ENCODE measurements around the gene ATP8B2. TPM values are rescaled to one million over a fixed set of nuclear protein-coding genes. Genes with fewer than 3 reads are reported as not detected.
"Not testable (repeated sequence)": the region's sequence is repeated elsewhere in the genome, so short reads cannot be mapped to it uniquely, and the experiment has no call there.

ATP8B2 gene
- total RNA-seq, 1 experiment from 2014 or later, result 22.1 TPM

- H3K27me3 ChIP-seq (ENCODE audit: insufficient read depth, low read length), result no peaks in the 10 kb centered on the region
- ChIA-PET POLR2A (no interaction called here), RAD21 (ENCODE audit: low non-redundant PET in 1 of 2, low total read pairs in 2 of 2, uncharacterized antibody in 2 of 2, unreplicated experiment in 2 of 2) (no interaction called here), CTCF (no interaction called here)
- H3K27ac ChIP-seq (ENCODE audit: low read depth, low read length), result no peak overlapping the region
- no peaks in the 10 kb centered on the region for H3K9me2 ChIP-seq (ENCODE audit: insufficient read depth)
- H3K4me3 ChIP-seq (replicated peaks in 1 of 2; ENCODE audit: low read depth in 1 of 2, low read length in 2 of 2), result no peak overlapping the region
- no peaks in the 10 kb centered on the region for H3K79me2 ChIP-seq (ENCODE audit: insufficient read depth, low read length)
- no peaks in the 10 kb centered on the region for H3K9me3 ChIP-seq (ENCODE audit: control insufficient read depth in 1 of 2, insufficient read depth in 1 of 2, low read depth in 1 of 2, low read length in 2 of 2)
- no peak overlapping the region for H3K9ac ChIP-seq (ENCODE audit: low read length)
- TF ChIP-seq POLR2AphosphoS5 (IDR thresholded peaks at IDR 0.05; ENCODE audit: low read depth, low read length), result no peak
- TF ChIP-seq EGR1 (IDR thresholded peaks at IDR 0.05; ENCODE audit: low read depth), result no peak
- TF ChIP-seq EZH2phosphoT487 (IDR thresholded peaks at IDR 0.05; ENCODE audit: borderline replicate concordance), result no peak
- no peak for TF ChIP-seq SIN3A (IDR thresholded peaks at IDR 0.05; ENCODE audit: low read depth)
- TF ChIP-seq YY1 (IDR thresholded peaks at IDR 0.05; ENCODE audit: extremely low read depth, insufficient replicate concordance, low read depth, low read length), result no peak
- TF ChIP-seq SRF (IDR thresholded peaks at IDR 0.05; ENCODE audit: low read depth), result no peak
- no peak for TF ChIP-seq ATF3 (IDR thresholded peaks at IDR 0.05)
- TF ChIP-seq ELF1 (IDR thresholded peaks at IDR 0.05; ENCODE audit: borderline replicate concordance, low read depth), result no peak
- TF ChIP-seq MAX (IDR thresholded peaks at IDR 0.05), result no peak
- no peak for TF ChIP-seq REST (IDR thresholded peaks at IDR 0.05; ENCODE audit: low read depth)
- TF ChIP-seq ZNF274 (IDR thresholded peaks at IDR 0.05; ENCODE audit: low read depth, low read length), result no peak
- TF ChIP-seq TCF7L2 (IDR thresholded peaks at IDR 0.05; ENCODE audit: borderline replicate concordance, extremely low read depth, insufficient read depth, insufficient read length), result no peak
- TF ChIP-seq RAD21 (IDR thresholded peaks at IDR 0.05; ENCODE audit: low read depth), result no peak
- TF ChIP-seq CTCF (IDR thresholded peaks at IDR 0.05 in 2 of 3, conservative IDR thresholded peaks at IDR 0.05 in 1 of 3; ENCODE audit: borderline replicate concordance in 1 of 3, insufficient read depth in 1 of 3, low read depth in 2 of 3, low read length in 2 of 3), result no peak
- no peaks in the 10 kb centered on the region for H4K20me1 ChIP-seq (ENCODE audit: insufficient read depth)
- H3K36me3 ChIP-seq (ENCODE audit: control insufficient read depth in 1 of 2, insufficient read depth in 2 of 2, low read length in 2 of 2), result no peaks in the 10 kb centered on the region
- ATAC-seq, result no peak
- no peak overlapping the region for H3K4me2 ChIP-seq (ENCODE audit: low read length)
- no peak overlapping the region for H2AFZ ChIP-seq (ENCODE audit: low read depth, low read length, poor library complexity, severe bottlenecking)
- intact Hi-C loops (cut with micrococcal nuclease), result no loop called here
- no peak for DNase-seq (ENCODE audit: low read depth, low spot score)
- H3K4me1 ChIP-seq (ENCODE audit: control insufficient read depth in 1 of 2, insufficient read depth in 2 of 2, low read length in 2 of 2), result no peaks in the 10 kb centered on the region
- no TSS peak for BruUV-seq (replicated peaks)
These were observed 46.1 kb downstream of the ATP8B2 start for GRCh38 chr1:154371436-154371835.

GRCh38 chr1:154373777-154374357 lies 48.5 kb downstream of the ATP8B2 start:
- intact Hi-C loops (cut with micrococcal nuclease); ATAC-seq; H3K4me1 ChIP-seq (ENCODE audit: control insufficient read depth in 1 of 2, insufficient read depth in 2 of 2, low read length in 2 of 2); H3K79me2 ChIP-seq (ENCODE audit: insufficient read depth, low read length); DNase-seq (ENCODE audit: low read depth, low spot score); H4K20me1 ChIP-seq (ENCODE audit: insufficient read depth); BruUV-seq (replicated peaks); H3K27ac ChIP-seq (ENCODE audit: low read depth, low read length); H3K4me3 ChIP-seq (replicated peaks in 1 of 2; ENCODE audit: low read depth in 1 of 2, low read length in 2 of 2); H3K27me3 ChIP-seq (ENCODE audit: insufficient read depth, low read length); H2AFZ ChIP-seq (ENCODE audit: low read depth, low read length, poor library complexity, severe bottlenecking); H3K36me3 ChIP-seq (ENCODE audit: control insufficient read depth in 1 of 2, insufficient read depth in 2 of 2, low read length in 2 of 2); RAD21 ChIA-PET (ENCODE audit: low non-redundant PET in 1 of 2, low total read pairs in 2 of 2, uncharacterized antibody in 2 of 2, unreplicated experiment in 2 of 2); POLR2A ChIA-PET; H3K4me2 ChIP-seq (ENCODE audit: low read length); H3K9me3 ChIP-seq (ENCODE audit: control insufficient read depth in 1 of 2, insufficient read depth in 1 of 2, low read depth in 1 of 2, low read length in 2 of 2); H3K9ac ChIP-seq (ENCODE audit: low read length); CTCF ChIA-PET; H3K9me2 ChIP-seq (ENCODE audit: insufficient read depth): not testable (repeated sequence)
